OCI-LY3 (cell line): ENCODE results near the gene BEAN1.

Experiments used
- EZH2phosphoT487 ChIP-seq: fragments of 200-600 bp; shearing (Covaris generic); IDR thresholded peaks from 2 replicates; pipeline ENCODE4 v1.6.1; 2018; ENCODE audit warnings: antibody characterized with exemption, mixed run types, low read depth
- TF ChIP-seq, protein P1 (sequence below): fragments of 200-600, 300-600 bp; sonication (generic); IDR thresholded peaks from 2 replicates; pipeline ENCODE4 v1.5.1; 2014; ENCODE audit warnings: antibody characterized with exemption, low read length, low read depth

GRCh38 chr16:66442502-66443268, 15.6 kb downstream of the BEAN1 start:
- TF ChIP-seq, protein P1, sequence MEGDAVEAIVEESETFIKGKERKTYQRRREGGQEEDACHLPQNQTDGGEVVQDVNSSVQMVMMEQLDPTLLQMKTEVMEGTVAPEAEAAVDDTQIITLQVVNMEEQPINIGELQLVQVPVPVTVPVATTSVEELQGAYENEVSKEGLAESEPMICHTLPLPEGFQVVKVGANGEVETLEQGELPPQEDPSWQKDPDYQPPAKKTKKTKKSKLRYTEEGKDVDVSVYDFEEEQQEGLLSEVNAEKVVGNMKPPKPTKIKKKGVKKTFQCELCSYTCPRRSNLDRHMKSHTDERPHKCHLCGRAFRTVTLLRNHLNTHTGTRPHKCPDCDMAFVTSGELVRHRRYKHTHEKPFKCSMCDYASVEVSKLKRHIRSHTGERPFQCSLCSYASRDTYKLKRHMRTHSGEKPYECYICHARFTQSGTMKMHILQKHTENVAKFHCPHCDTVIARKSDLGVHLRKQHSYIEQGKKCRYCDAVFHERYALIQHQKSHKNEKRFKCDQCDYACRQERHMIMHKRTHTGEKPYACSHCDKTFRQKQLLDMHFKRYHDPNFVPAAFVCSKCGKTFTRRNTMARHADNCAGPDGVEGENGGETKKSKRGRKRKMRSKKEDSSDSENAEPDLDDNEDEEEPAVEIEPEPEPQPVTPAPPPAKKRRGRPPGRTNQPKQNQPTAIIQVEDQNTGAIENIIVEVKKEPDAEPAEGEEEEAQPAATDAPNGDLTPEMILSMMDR, result no peak
- no peak for TF ChIP-seq EZH2phosphoT487
